ENCODE results near the gene PCDH9. TPM values are rescaled to one million over a fixed set of nuclear protein-coding genes. Genes with fewer than 3 reads are reported as not detected.

Gene PCDH9
- total RNA-seq, 1 experiment from 2014 or later: 4.2 TPM

GRCh38 chr13:67273001-67273400, 42.9 kb upstream of the PCDH9 start:
- TF ChIP-seq POLR2AphosphoS5 (IDR thresholded peaks at IDR 0.05; ENCODE audit: low read depth, low read length): no peak
- TF ChIP-seq SIN3A (IDR thresholded peaks at IDR 0.05; ENCODE audit: borderline replicate concordance, insufficient read depth, low read depth, low read length): no peak
- no peak for TF ChIP-seq TCF7L2 (IDR thresholded peaks at IDR 0.05; ENCODE audit: low read depth, low read length)
- TF ChIP-seq CTCF (IDR thresholded peaks at IDR 0.05): no peak
- no peak for TF ChIP-seq REST (IDR thresholded peaks at IDR 0.05; ENCODE audit: insufficient read depth in 1 of 2, low read depth in 2 of 2, low read length in 1 of 2)
- Histone ChIP-seq H3K9me3 (ENCODE audit: control insufficient read depth, insufficient read depth, low read depth, low read length) (no peaks in the 10 kb centered on the region), H3K36me3 (ENCODE audit: control insufficient read depth, insufficient read depth, low read length) (no peaks in the 10 kb centered on the region), H3K27ac (ENCODE audit: low read length) (no peak overlapping the region), H3K27me3 (ENCODE audit: control insufficient read depth, insufficient read depth, low read length) (no peaks in the 10 kb centered on the region), H3K4me3 (ENCODE audit: low read depth in 2 of 2, low read length in 2 of 2) (no peak overlapping the region), H3K4me1 (ENCODE audit: control insufficient read depth, insufficient read depth, low read length) (no peaks in the 10 kb centered on the region)
- ChIA-PET CTCF (no interaction called here), POLR2A (no interaction called here)
- intact Hi-C loops (cut with micrococcal nuclease; ENCODE audit: unreplicated experiment) (no loop called here), in situ Hi-C loops (cut with HindIII; ENCODE audit: low pct_unique_long_range_greater_than_20kb, low sequenced_read_pairs) (no loop called here)
- no peak for ATAC-seq
- no TSS peak for BruUV-seq (replicated peaks)
- no peak for DNase-seq (ENCODE audit: low read depth, low spot score)

- ATAC-seq: no peak
- ChIA-PET CTCF (no interaction called here), POLR2A (no interaction called here)
Observed at GRCh38 chr13:67267136-67267535, 37.0 kb upstream of the PCDH9 start.

More at GRCh38 chr13:67267136-67267535, 37.0 kb upstream of the PCDH9 start:
- Histone ChIP-seq H3K4me1 (ENCODE audit: control insufficient read depth, insufficient read depth, low read length) (no peaks in the 10 kb centered on the region), H3K9me3 (ENCODE audit: control insufficient read depth, insufficient read depth, low read depth, low read length) (no peaks in the 10 kb centered on the region), H3K27ac (ENCODE audit: low read length) (no peak overlapping the region), H3K27me3 (ENCODE audit: control insufficient read depth, insufficient read depth, low read length) (no peaks in the 10 kb centered on the region), H3K36me3 (ENCODE audit: control insufficient read depth, insufficient read depth, low read length) (no peaks in the 10 kb centered on the region), H3K4me3 (ENCODE audit: low read depth in 2 of 2, low read length in 2 of 2) (no peak overlapping the region)
- TF ChIP-seq CTCF (IDR thresholded peaks at IDR 0.05) (no peak), TCF7L2 (IDR thresholded peaks at IDR 0.05; ENCODE audit: low read depth, low read length) (no peak), POLR2AphosphoS5 (IDR thresholded peaks at IDR 0.05; ENCODE audit: low read depth, low read length) (no peak), SIN3A (IDR thresholded peaks at IDR 0.05; ENCODE audit: borderline replicate concordance, insufficient read depth, low read depth, low read length) (no peak), REST (IDR thresholded peaks at IDR 0.05; ENCODE audit: insufficient read depth in 1 of 2, low read depth in 2 of 2, low read length in 1 of 2) (no peak)
- BruUV-seq (replicated peaks): no TSS peak
- no peak for DNase-seq (ENCODE audit: low read depth, low spot score)
- intact Hi-C loops (cut with micrococcal nuclease; ENCODE audit: unreplicated experiment) (no loop called here), in situ Hi-C loops (cut with HindIII; ENCODE audit: low pct_unique_long_range_greater_than_20kb, low sequenced_read_pairs) (no loop called here)
